ENCODE measurements around the gene DRGX.

DRGX gene

GRCh38 chr10:49373361-49373760 is 22.5 kb downstream of the DRGX start:
- no peaks in the 10 kb centered on the region for H3F3A ChIP-seq (ENCODE audit: insufficient read depth, low read length)
- no peak overlapping the region for H3K4me2 ChIP-seq (ENCODE audit: low read depth, low read length)
- no peak overlapping the region for H2AFZ ChIP-seq (ENCODE audit: low read length)
- no peaks in the 10 kb centered on the region for H3K36me3 ChIP-seq (replicated peaks; ENCODE audit: insufficient read depth, low read length)
- H3K9me3 ChIP-seq (replicated peaks; ENCODE audit: insufficient read depth, low read length), result no peaks in the 10 kb centered on the region
- no peak overlapping the region for H3K4me3 ChIP-seq (ENCODE audit: low read length)
- H3K9me2 ChIP-seq (replicated peaks; ENCODE audit: insufficient read depth, low read length), result no peaks in the 10 kb centered on the region
- no peak for TF ChIP-seq EZH2 (optimal IDR thresholded peaks at IDR 0.05; ENCODE audit: low read depth, low read length)
- TF ChIP-seq CTCF (IDR thresholded peaks at IDR 0.05; ENCODE audit: low read length), result no peak
- no peak for TF ChIP-seq EZH2phosphoT487 (IDR thresholded peaks at IDR 0.05; ENCODE audit: low read length)
- no peak overlapping the region for H3K9ac ChIP-seq (ENCODE audit: low read length)
- H3K27me3 ChIP-seq (replicated peaks; ENCODE audit: insufficient read depth, low read length), result no peaks in the 10 kb centered on the region
- H3K79me2 ChIP-seq (ENCODE audit: low read length), result no peaks in the 10 kb centered on the region
- no peak for DNase-seq
- no peak overlapping the region for H3K27ac ChIP-seq (ENCODE audit: low read length)
- H4K20me1 ChIP-seq (ENCODE audit: insufficient read depth, low read length), result no peaks in the 10 kb centered on the region
- no peaks in the 10 kb centered on the region for H3K4me1 ChIP-seq (ENCODE audit: low read length)

GRCh38 chr10:49371967-49372366 is 23.9 kb downstream of the DRGX start:
- Histone ChIP-seq H3K4me1 (ENCODE audit: low read length) (no peaks in the 10 kb centered on the region), H3K4me2 (ENCODE audit: low read depth, low read length) (no peak overlapping the region), H3K27me3 (replicated peaks; ENCODE audit: insufficient read depth, low read length) (no peaks in the 10 kb centered on the region), H3K79me2 (ENCODE audit: low read length) (no peaks in the 10 kb centered on the region), H2AFZ (ENCODE audit: low read length) (no peak overlapping the region), H3K27ac (ENCODE audit: low read length) (no peak overlapping the region), H3K36me3 (replicated peaks; ENCODE audit: insufficient read depth, low read length) (no peaks in the 10 kb centered on the region), H3K4me3 (ENCODE audit: low read length) (no peak overlapping the region), H4K20me1 (ENCODE audit: insufficient read depth, low read length) (no peaks in the 10 kb centered on the region), H3K9me2 (replicated peaks; ENCODE audit: insufficient read depth, low read length) (no peaks in the 10 kb centered on the region), H3K9ac (ENCODE audit: low read length) (no peak overlapping the region), H3K9me3 (replicated peaks; ENCODE audit: insufficient read depth, low read length) (no peaks in the 10 kb centered on the region), H3F3A (ENCODE audit: insufficient read depth, low read length) (no peaks in the 10 kb centered on the region)
- TF ChIP-seq CTCF (IDR thresholded peaks at IDR 0.05; ENCODE audit: low read length), result no peak
- TF ChIP-seq EZH2 (optimal IDR thresholded peaks at IDR 0.05; ENCODE audit: low read depth, low read length), result no peak
- no peak for TF ChIP-seq EZH2phosphoT487 (IDR thresholded peaks at IDR 0.05; ENCODE audit: low read length)
- no peak for DNase-seq

- Histone ChIP-seq H4K20me1 (ENCODE audit: insufficient read depth, low read length) (no peaks in the 10 kb centered on the region), H3K9ac (ENCODE audit: low read length) (no peak overlapping the region), H3K9me3 (replicated peaks; ENCODE audit: insufficient read depth, low read length) (no peaks in the 10 kb centered on the region), H3K4me2 (ENCODE audit: low read depth, low read length) (no peak overlapping the region), H3K4me3 (ENCODE audit: low read length) (no peak overlapping the region), H3K79me2 (ENCODE audit: low read length) (no peaks in the 10 kb centered on the region), H3K27me3 (replicated peaks; ENCODE audit: insufficient read depth, low read length) (no peaks in the 10 kb centered on the region), H3K27ac (ENCODE audit: low read length) (no peak overlapping the region), H3K36me3 (replicated peaks; ENCODE audit: insufficient read depth, low read length) (no peaks in the 10 kb centered on the region), H3K9me2 (replicated peaks; ENCODE audit: insufficient read depth, low read length) (no peaks in the 10 kb centered on the region), H3F3A (ENCODE audit: insufficient read depth, low read length) (no peaks in the 10 kb centered on the region), H2AFZ (ENCODE audit: low read length) (no peak overlapping the region), H3K4me1 (ENCODE audit: low read length) (no peaks in the 10 kb centered on the region)
- TF ChIP-seq EZH2 (optimal IDR thresholded peaks at IDR 0.05; ENCODE audit: low read depth, low read length) (no peak), CTCF (IDR thresholded peaks at IDR 0.05; ENCODE audit: low read length) (no peak), EZH2phosphoT487 (IDR thresholded peaks at IDR 0.05; ENCODE audit: low read length) (no peak)
- no peak for DNase-seq
Measured at GRCh38 chr10:49370326-49371100, 25.4 kb downstream of the DRGX start.

Data from MM.1S (cell line).